Heart right ventricle (tissue), 16 donors: ENCODE measurements around the gene HHATL. TPM values are rescaled to one million over a fixed set of nuclear protein-coding genes. Genes with fewer than 3 reads are reported as not detected.

ENCODE experiments used
- ATAC-seq, 8 donors: fragments of 200-7000 bp; cut with Tn5 transposase; one replicate each; pipeline ENCODE4 v1.9.1; 2020; ENCODE audit warnings: mild to moderate bottlenecking in 8 of 8, moderate library complexity in 8 of 8, moderate number of reproducible peaks in 1 of 8
- DNase-seq, 2 donors: peaks; one replicate each; pipeline ENCODE4 v3.0.0-alpha.2; 2020
- H3K27ac ChIP-seq, 10 donors: fragments of 200-600 bp; sonication (generic) in 2 of 10; one replicate each; pipeline versions ENCODE4 v1.5.0 to v1.8.0; 2020 to 2022; ENCODE audit warnings: mild to moderate bottlenecking in 3 of 10
- H3K27me3 ChIP-seq, 7 donors: fragments of 200-600 bp; one replicate each; pipeline ENCODE4 v1.8.0; 2021 to 2022; ENCODE audit warnings: mild to moderate bottlenecking in 2 of 7
- H3K36me3 ChIP-seq, 9 donors: fragments of 200-600 bp; sonication (generic) in 1 of 9; one replicate each; pipeline versions ENCODE4 v1.5.0 to v1.8.0; 2020 to 2022; ENCODE audit warnings: mild to moderate bottlenecking in 2 of 9
- H3K4me1 ChIP-seq, 9 donors: fragments of 200-600 bp; sonication (generic) in 1 of 9; one replicate each; pipeline versions ENCODE4 v1.5.0 to v1.8.0; 2020 to 2022; ENCODE audit warnings: mild to moderate bottlenecking in 4 of 9
- H3K4me3 ChIP-seq, 10 donors: fragments of 200-600 bp; sonication (generic) in 2 of 10; one replicate each; pipeline versions ENCODE4 v1.5.0 to v1.8.0; 2020 to 2022; ENCODE audit warnings: mild to moderate bottlenecking in 7 of 10, moderate library complexity in 2 of 10
- H3K9me3 ChIP-seq, 11 donors: fragments of 200-600 bp in 10 of 11; sonication (generic) in 2 of 11; one replicate each; pipeline versions ENCODE4 v1.5.0 to v1.8.0; 2013 to 2022; ENCODE audit warnings: mild to moderate bottlenecking in 2 of 11, control low read depth in 1 of 11, moderate library complexity in 1 of 11
- WGBS, 2 donors: extraction: QIAGEN DNeasy Blood & Tissue Kit; methylation state at CpG; one replicate each; pipeline ENCODE4 v1.1.7; 2013; ENCODE audit warnings: inconsistent platforms in 1 of 2; 5-methylcytosine and 5-hydroxymethylcytosine counted together
- intact Hi-C, 10 donors: fragments of 100-400 bp; cut with DNase I; formaldehyde crosslinking; loops; one replicate each; pipeline versions ENCODE4 v1.11.1 to v1.14.2; 2022
- polyA plus RNA-seq, 2 donors: library from polyadenylated mRNA; stranded (reverse); fragments of 200-250 nt; gene quantifications; one replicate each; pipeline ENCODE4 v1.2.3, GENCODE V29; 2013
- total RNA-seq, 10 donors: library from RNA; stranded (reverse); fragmentation: NEBNext Ultra II Directional in 3 of 10; extraction: Animal tissue kit (Norgen Biotek cat#: 25700) in 3 of 10; gene quantifications; one replicate each; pipeline versions ENCODE4 v1.2.1 to v1.2.4, GENCODE V29; 2021 to 2023
- TF ChIP-seq, protein P1 (sequence below), 9 donors: fragments of 200-600 bp; sonication (generic) in 2 of 9; IDR thresholded peaks; one replicate each; pipeline versions ENCODE4 v1.5.0 to v1.8.0; 2021 to 2022; ENCODE audit warnings: antibody characterized with exemption in 9 of 9, mild to moderate bottlenecking in 5 of 9, moderate library complexity in 1 of 9
- donor health status: Arrhythmogenic right ventricular cardiomyopathy.
- donor health status: ischemic (EF 13 %, LVEDD 7.1; RV severe dilation, severe dysfunction).
- donor health status: healthy with polysubstance abuse.
- donor health status: DM: no; HTN: yes; CAD: no.
- donor health status: DM: no; HTN: no; CAD: no.
- donor health status: ischemic (EF 25% LVEDD 6.9; RV normal size, moderate dysfunction).
- donor health status: ischemic (EF 25% LVEDD 5.7; RV mildly dilated, moderate dysfunction).
- donor health status: healthy.
- donor health status: DM: yes; HTN: yes; CAD: no.
- donor health status: Ischemic cardiomyopathy.
- donor health status: ischemic (EF 35%, LVEDD 5.7; RV mildly dilated, moderate dysfunction).
- donor health status: nonischemic (EF 11% LVEDD 7.7; RV severe dilation, severe dysfunction).
- donor health status: DM: yes; HTN: yes; CAD: no.
- donor health status: PGD.
- donor health status: ischemic (EF 29% LVEDD 5.4; RV normal size, mild dysfunction).
- donor health status: nonischemic (EF 23%, LVEDD 6.1; RV moderate dilation, normal function).

HHATL gene
- total and polyA plus RNA-seq, 12 donors: 332 to 2,035 (median 624) TPM

DNA sequence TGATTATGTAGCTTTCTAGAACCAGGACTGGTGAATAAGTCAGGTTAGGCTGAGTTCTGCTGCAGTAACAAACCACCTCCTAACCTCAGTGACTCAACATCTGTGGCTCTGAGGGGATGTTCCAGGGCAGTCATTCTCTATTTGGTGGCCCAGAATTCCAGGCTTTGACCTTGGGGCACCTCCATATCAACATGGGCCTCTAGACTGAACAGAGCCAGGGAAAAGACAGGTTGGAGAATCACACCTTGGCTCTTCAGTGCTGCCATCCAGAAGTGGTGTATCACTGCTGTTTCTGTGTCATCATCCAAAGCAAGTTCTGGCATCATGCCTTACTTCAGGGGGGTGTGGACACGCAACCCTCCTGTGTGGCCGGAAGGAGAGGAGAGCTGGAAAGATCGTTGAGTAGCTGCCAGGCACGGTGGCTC is 33.8 kb downstream of the HHATL start:
- no peak for ATAC-seq
- intact Hi-C loops: no loop called here

DNA sequence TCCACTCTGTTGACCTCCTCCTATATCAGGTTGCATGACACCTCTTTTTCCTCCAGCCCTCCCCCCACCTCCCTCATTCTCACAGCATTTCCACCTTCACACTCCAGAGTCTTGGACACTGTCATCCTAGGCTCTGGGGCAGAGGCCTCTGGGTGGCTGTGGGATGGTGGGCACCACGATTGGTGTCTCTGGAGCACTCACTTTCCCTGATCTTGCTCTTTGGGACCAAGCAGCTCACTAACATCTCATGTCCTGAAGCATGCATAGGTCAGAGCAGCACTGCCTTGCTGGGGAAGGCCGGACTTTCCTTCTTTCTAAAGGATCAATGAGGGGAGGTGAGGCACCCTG is 34.2 kb downstream of the HHATL start:
- intact Hi-C loops: no loop called here
- peak in 1 of 2 donors; percentile 2 for DNase-seq

More for the DNA sequence above, 33.8 kb downstream of the HHATL start:
- Histone ChIP-seq H3K36me3 (peaks cover 0 to 9% (median 0%) of the 10 kb centered on the region in 9 donors), H3K27me3 (no peaks in the 10 kb centered on the region), H3K27ac (no peak overlapping the region), H3K4me1 (peaks cover 8 to 35% (median 31%) of the 10 kb centered on the region in 9 donors), H3K9me3 (peaks cover 0 to 7% (median 0%) of the 10 kb centered on the region in 11 donors), H3K4me3 (no peak overlapping the region)
- no peak for DNase-seq
- TF ChIP-seq, protein P1, sequence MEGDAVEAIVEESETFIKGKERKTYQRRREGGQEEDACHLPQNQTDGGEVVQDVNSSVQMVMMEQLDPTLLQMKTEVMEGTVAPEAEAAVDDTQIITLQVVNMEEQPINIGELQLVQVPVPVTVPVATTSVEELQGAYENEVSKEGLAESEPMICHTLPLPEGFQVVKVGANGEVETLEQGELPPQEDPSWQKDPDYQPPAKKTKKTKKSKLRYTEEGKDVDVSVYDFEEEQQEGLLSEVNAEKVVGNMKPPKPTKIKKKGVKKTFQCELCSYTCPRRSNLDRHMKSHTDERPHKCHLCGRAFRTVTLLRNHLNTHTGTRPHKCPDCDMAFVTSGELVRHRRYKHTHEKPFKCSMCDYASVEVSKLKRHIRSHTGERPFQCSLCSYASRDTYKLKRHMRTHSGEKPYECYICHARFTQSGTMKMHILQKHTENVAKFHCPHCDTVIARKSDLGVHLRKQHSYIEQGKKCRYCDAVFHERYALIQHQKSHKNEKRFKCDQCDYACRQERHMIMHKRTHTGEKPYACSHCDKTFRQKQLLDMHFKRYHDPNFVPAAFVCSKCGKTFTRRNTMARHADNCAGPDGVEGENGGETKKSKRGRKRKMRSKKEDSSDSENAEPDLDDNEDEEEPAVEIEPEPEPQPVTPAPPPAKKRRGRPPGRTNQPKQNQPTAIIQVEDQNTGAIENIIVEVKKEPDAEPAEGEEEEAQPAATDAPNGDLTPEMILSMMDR (IDR thresholded peaks at IDR 0.05): no peak
- 59 to 61% methylated on average over 4 of the region's 4 CpGs for WGBS, 2 donors

DNA sequence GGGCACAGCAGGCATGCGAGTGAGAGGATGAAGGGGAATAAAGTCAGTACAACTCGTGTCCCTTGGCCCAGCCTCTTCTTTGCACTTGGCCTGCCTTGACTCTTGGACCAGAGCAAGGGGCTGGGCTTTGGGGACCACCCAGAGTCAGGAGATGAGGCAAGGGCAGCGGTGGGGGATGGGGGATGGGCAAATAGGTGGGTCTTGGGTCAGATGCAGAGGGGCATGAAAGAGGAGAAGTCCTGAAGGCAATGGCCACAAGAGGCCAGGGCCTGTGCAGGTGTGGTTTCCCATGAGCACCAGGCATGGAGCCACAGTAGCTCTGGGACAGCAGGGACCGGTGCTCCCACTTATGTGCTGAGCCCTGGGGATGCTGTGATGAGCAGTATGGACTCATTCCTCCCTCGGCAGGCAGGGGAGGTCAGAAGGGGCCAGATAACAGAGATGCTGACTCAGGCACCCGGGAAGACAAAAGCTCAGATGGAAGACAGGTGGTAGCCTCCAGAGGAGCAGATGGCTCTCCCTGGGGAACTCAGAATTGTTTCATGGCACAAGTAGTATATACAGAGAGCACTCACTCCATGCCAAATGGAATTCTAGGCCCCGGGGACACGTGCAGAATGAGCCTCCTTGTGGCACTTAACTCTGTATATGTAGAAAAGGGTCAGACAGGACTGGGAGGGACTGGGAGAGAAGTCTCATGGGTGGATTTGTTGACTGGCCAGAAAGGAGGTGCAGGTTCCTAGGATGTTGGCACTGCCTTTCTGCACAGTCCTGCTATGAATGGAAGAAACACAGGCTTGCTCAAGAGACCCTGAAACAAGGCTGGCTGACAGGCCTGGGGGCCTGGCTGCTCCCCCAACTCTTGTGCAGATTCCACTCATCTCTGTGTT is 34.8 kb downstream of the HHATL start:
- ATAC-seq (peak in 6 of 8 donors; percentile 3 to 12 (median 4)), DNase-seq (no peak)
- Histone ChIP-seq H3K27me3 (no peaks in the 10 kb centered on the region), H3K27ac (peak overlapping the region in 6 of 10 donors; percentile 2 to 81 (median 76)), H3K36me3 (peaks cover 0 to 9% (median 0%) of the 10 kb centered on the region in 9 donors), H3K4me3 (no peak overlapping the region), H3K9me3 (peaks cover 0 to 4% (median 0%) of the 10 kb centered on the region in 11 donors), H3K4me1 (peaks cover 8 to 35% (median 31%) of the 10 kb centered on the region in 9 donors)
- intact Hi-C loops: no loop called here
- 44 to 47% methylated on average over 8 of the region's 8 CpGs for WGBS, 2 donors
- TF ChIP-seq, protein P1 (IDR thresholded peaks at IDR 0.05): no peak

More for the DNA sequence above, 34.2 kb downstream of the HHATL start:
- no peak for ATAC-seq
- Histone ChIP-seq H3K36me3 (peaks cover 0 to 9% (median 0%) of the 10 kb centered on the region in 9 donors), H3K27ac (no peak overlapping the region), H3K4me3 (no peak overlapping the region), H3K27me3 (no peaks in the 10 kb centered on the region), H3K9me3 (peaks cover 0 to 7% (median 0%) of the 10 kb centered on the region in 11 donors), H3K4me1 (peaks cover 8 to 35% (median 31%) of the 10 kb centered on the region in 9 donors)
- 86 to 91% methylated on average over 2 of the region's 2 CpGs for WGBS, 2 donors
- TF ChIP-seq, protein P1 (IDR thresholded peaks at IDR 0.05): no peak

DNA sequence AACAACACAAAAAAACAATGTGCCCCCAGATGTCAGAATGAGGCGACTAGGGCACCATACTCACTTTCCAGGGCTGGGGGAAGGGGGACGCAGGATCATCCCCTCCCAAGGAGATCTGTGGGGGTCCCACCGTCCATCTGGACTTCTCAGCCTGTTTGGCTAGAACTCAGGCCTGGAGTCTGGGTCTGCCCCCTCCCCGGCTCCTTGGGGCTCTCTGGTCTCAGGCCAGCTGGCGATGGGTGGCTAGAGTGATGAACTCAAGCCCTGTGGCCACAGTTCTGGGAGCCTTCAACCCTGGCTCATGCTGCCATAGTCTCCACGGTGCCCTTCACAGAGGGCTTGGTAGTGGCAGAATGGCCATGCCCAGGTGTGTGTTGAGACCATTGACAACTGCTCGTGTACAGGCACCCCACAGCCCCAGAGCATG is 35.5 kb downstream of the HHATL start:
- H3K4me1 ChIP-seq: peaks cover 8 to 35% (median 31%) of the 10 kb centered on the region in 9 donors
- 55 to 59% methylated on average over 7 of the region's 7 CpGs for WGBS, 2 donors
- peaks cover 0 to 15% (median 0%) of the 10 kb centered on the region in 9 donors for H3K36me3 ChIP-seq
- DNase-seq (no peak), ATAC-seq (peak in 6 of 8 donors; percentile 3 to 20 (median 8))
- no peaks in the 10 kb centered on the region for H3K27me3 ChIP-seq
- TF ChIP-seq, protein P1 (IDR thresholded peaks at IDR 0.05): no peak
- H3K4me3 ChIP-seq: no peak overlapping the region
- H3K27ac ChIP-seq: peak overlapping the region in 9 of 10 donors; percentile 56 to 81 (median 76)
- intact Hi-C loops: no loop called here
- peaks cover 0 to 4% (median 0%) of the 10 kb centered on the region in 11 donors for H3K9me3 ChIP-seq
